Right ventricle myocardium inferior (tissue), 1 donor: Measurements from ENCODE around the gene GPR176. TPM values are rescaled to one million over a fixed set of nuclear protein-coding genes. Genes with fewer than 3 reads are reported as not detected.

Experiments
- ATAC-seq: fragments of 200-7000 bp; cut with Tn5 transposase; one replicate; pipeline ENCODE4 v1.9.1; 2020; ENCODE audit warnings: mild to moderate bottlenecking, moderate library complexity
- DNase-seq: peaks from one replicate; pipeline ENCODE4 v3.0.0; 2021; ENCODE audit errors: missing footprints
- intact Hi-C: fragments of 100-400 bp; cut with DNase I; formaldehyde crosslinking; loops from one replicate; pipeline ENCODE4 v1.11.0; 2022
- total RNA-seq: library from RNA; stranded (reverse); fragmentation: NEBNext Ultra II Directional; extraction: Animal tissue kit (Norgen Biotek cat#: 25700); gene quantifications from one replicate; pipeline ENCODE4 v1.2.1, GENCODE V29; 2021
- donor health status: DM: no; HTN: yes; CAD: no; lungs with severe emphysema.

Gene GPR176
- total RNA-seq, 1 donor from 2014 or later: 1.8 TPM

DNA sequence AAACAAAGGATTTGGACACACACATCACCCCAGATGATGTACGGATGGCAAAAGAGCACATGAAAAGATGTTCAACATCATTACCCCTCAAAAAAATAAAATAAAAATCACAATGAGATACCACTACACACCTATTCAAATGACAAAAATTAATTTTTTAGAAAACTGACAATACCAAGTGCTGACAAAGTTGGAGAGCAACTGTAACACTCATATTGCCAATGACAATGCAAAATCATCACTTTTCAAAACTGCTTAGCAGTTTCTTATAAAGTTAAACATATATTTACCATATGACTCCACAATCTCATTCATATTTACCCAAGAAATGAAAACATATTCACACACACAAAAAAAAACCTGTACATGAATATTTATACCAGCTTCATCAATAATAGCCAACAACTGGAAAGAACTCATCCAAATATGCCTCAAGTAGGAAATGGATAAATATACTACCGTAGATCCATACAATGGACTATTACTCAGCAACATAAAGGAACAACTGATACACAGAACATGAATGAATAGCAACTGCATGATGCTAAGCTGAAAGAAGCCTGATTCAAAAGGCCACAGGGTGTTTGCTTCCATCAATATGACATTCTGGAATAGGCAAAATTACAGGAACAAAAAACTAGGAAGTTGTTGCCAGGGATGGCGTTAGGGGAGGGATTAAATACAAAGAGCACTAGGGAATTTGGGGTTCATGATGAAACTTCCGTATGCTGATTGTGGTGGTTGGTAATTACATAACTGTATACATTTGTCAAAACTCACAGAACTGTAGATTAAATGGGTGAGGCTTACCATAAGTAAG lies 138.7 kb downstream of the GPR176 start:
- DNase-seq (no peak), ATAC-seq (no peak)
- intact Hi-C loops: loop anchor here (5.0 kb wide), 2 partner anchors 256 to 326 kb away; partner anchors contain the start of genes BMF and SRP14

DNA sequence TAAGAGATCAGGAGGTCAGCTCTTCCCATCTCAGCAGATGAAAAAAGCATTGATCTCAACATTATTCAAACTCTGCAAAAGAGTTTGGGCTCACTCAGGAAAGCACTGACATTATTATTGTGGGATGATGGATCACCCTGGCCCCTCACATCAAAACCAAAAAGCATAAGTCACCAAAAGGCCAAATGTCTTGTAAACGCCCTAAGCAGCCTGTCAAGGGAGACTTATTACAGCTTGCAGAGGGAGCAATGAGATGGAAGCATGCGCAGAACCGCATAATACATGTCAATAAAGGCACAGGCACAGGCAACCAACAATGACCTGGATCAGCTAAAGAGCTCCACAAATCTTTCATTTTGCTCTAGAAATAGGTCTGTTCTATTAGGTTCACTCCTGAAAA lies 142.0 kb downstream of the GPR176 start:
- DNase-seq: no peak
- ATAC-seq: no peak
- intact Hi-C loops: no loop called here

DNA sequence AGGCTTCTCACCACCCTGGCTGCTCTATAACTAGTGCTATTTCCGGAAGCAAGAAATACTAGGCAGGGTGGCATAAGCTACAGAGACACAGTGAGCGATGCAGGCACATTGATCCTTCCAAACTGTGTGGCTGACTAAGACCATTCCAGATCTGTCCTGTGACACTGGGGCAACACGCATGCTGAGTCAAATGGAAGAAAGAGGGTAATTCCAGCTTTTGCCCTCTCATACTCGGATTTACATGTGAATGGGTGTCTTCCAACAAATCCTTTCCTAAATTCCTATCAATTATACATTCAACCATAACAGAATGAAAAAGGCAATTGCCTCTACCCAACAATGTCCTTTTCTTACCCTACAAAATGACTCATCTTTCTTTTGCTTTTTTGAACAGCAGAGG lies 142.6 kb downstream of the GPR176 start:
- DNase-seq (no peak), ATAC-seq (no peak)
- intact Hi-C loops: no loop called here

DNA sequence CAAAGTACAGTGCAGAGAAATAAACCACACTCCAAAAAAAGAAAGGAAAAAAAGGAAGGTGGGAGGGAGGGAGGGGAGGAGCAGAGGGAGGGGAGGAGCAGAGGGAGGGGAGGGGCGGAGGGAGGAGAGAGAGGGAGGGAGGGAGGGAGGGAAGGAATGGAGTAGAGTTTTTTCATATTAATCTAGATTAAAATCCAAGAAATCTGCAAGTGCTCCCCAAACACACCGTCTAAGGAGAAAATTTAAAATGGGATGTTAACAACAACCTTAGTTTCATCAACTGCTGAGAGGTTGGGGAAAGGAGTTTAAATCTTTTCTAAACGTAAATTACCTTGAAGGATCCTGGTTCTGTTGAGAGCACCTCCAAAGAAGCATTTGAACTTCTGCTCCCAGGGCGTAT lies 144.0 kb downstream of the GPR176 start:
- ATAC-seq (no peak), DNase-seq (no peak)
- intact Hi-C loops: no loop called here

DNA sequence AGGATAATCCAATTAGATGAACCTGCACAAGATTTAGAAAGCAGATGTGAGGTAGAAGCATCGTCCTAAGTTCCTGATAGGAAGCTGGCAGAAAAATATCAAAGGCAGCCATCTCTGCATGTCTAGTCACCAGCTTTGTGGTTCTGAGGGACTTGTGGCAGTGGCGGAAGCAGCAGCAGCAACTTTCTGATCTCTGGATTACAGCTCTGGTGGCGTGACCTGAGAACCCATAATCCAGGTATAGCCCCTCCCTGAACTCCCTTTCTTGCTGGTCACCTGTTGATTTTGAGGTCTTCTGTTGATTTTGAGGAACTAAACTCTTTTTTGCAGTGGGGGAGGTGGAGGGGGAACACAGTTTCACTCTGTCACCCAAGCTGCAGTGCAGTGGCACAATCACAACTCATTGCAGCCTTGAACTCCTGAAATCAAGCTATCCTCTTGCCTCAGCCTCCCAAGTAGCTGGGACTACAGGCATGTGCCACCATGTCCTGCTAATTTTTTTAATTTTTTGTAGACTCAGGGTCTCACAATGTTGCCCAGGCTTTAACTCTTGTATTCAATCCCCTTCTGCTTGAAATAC lies 145.3 kb downstream of the GPR176 start:
- DNase-seq: no peak
- no peak for ATAC-seq
- intact Hi-C loops: no loop called here

DNA sequence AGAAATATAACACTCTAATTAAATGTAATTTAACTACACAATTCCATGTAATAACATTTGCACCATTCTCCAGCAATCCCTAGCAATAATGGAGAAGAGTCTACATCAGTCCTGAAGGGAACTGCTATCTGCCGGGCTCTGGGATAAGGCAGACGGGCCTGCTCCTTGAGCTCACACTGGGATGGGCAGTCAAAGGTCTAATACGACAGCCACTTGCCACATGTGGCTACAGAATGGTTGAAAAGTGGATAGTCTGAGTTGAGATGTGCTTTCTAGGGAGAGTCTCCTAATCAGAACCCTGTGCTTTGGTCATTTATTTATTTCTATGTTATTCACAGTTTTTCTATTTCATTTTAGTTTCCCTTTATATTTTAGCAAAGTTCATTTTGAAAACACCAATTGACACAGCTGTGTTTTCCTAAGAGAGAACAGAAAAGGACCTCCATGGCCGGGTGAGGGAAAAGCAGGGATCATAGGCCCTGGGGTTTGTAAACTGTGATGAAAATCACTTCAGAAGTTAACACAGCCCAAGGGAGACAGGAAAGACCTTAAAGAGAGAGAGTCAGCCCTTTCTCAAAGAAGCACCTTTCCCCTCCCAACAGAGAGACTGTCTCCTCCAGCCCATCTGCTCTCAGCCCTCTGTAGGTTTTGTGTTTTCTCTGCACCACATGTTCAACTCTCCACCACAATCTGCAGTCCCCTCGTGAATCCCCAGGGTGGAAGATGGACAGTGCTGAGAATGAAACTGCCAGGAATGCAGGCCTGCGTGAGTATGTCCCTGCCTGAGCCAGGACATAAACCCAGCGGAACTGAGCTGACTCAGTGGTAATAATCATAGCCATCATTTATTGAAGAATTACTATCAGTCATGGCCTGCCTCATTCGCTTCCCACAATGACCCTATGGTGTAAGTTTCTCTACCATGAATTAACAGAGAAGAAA lies 149.0 kb downstream of the GPR176 start:
- intact Hi-C loops: no loop called here
- no peak for DNase-seq
- peak; percentile 76 for ATAC-seq

DNA sequence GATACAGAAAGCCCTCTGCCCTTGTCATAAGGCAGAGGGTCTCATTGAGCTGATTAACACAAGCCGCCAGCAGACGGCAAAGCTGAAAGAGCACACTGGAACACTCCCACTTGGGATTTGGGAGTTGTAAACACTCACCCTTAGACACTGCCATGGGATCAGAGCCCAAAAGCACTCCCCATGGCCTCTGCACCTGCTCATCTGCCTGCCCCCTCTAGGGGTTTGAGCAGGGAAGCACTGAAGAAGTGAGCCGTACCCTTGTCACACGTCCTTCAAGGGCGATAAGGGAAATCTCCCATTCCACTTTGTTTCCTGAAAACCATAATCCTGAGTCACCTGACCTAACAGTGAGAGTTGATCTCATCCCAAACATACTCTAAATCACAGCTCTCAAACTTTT lies 152.1 kb downstream of the GPR176 start:
- ATAC-seq: no peak
- DNase-seq: no peak
- intact Hi-C loops: no loop called here

DNA sequence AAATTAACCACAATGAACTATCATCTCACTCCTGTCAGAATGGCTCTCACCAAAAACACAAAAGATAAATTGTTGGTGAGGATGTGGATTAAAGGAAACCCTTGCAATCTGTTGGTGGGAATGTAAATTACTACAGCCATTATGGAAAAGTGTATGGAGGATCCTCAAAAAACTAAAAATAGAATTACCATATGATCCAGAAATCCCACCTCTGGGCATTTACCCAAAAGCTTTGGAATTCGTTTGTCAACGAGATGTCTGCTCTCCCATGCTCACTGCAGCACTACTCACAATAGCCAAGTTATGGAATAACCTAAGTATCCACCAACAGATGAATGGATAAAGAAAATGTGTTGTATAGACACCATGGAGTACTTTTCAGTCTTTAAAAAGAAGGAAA lies 159.1 kb downstream of the GPR176 start:
- DNase-seq: no peak
- intact Hi-C loops: no loop called here
- no peak for ATAC-seq

DNA sequence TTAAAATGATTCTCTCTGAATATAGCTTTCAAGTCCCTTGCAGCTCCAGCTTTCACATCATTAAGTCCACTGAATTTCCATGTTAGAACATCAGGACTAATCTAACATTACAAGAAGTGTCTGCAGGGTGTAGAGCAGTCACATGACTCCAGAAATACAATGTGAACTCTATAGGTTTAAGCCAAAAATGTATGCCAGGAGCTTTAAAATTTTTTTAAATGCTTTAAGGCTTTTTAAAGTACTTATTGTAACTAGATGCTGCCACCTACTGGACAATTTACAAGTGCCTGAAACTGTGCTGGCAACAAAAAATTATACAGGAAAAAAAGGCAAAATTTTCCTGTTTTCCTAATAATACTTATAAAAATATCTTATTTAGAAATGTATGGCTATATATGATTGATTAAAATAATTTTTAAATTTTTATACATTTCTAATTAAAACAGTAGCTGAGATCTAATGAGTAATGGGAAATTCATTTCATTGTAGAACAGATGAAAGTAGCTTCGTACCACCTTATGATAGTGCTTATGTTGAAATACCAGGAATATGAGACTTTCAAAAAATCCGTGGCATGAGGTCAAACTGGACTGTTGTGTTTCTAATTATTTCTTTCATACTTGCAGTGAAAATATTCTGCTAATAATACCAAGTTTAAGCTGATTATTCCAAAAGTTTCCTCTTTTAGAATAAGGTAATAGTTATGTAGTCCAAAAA lies 163.1 kb downstream of the GPR176 start:
- no peak for ATAC-seq
- no peak for DNase-seq
- intact Hi-C loops: loop anchor here (1.0 to 5.0 kb wide), 4 partner anchors 71 to 1050 kb away; partner anchors contain the start of gene THBS1

DNA sequence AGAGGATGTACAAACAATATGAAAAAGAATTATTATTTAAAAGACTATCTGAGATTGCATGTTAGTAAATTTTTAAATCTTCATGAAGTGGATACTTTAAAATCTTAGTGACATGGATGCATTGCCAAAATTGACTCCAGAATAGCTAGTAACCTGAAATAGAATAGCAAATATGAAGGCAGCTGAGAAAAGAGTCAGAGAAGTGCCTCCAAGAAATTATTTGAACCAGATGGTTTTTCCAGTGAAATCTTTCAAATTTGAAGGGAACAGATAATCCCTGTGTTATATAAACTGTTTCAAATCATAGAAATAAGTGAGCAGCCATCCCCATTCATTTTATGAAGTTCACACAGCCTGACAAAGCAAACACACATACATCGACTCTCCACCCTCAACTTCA lies 167.1 kb downstream of the GPR176 start:
- ATAC-seq (no peak), DNase-seq (no peak)
- intact Hi-C loops: no loop called here

DNA sequence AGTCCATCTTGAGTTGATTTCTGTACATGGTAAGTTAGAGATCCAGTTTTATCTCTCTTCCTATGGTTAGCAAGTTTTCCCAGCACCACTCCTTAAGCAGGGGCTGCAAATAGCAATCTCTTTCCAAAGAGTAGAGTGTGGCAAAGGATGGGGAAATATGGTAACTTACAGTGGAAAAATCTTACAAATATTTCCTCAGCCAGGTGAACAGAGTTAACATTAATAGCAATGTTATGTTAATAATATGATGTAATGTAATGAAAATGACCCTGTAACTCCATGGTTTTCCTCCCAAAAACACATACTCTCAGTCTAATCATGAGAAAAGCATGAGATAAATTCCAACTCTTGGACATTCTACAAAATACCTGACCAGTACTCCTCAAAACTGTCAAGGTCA lies 167.8 kb downstream of the GPR176 start:
- no peak for DNase-seq
- no peak for ATAC-seq
- intact Hi-C loops: no loop called here

Other genes starting within 250 kb of the GPR176 start
- 0.73 TPM for gene FSIP1, start 137.4 kb downstream of the GPR176 start, total RNA-seq
- 23.3 TPM for gene EIF2AK4, start 13.8 kb upstream of the GPR176 start, total RNA-seq
- 232 TPM for gene SRP14, start 118.9 kb upstream of the GPR176 start, total RNA-seq
- 3.2 TPM for gene BMF, start 188.6 kb upstream of the GPR176 start, total RNA-seq
- gene BUB1B, start 240.8 kb upstream of the GPR176 start, total RNA-seq: 2.4 TPM